ENCODE results near the gene ANGPTL2.

Gene ANGPTL2

DNA sequence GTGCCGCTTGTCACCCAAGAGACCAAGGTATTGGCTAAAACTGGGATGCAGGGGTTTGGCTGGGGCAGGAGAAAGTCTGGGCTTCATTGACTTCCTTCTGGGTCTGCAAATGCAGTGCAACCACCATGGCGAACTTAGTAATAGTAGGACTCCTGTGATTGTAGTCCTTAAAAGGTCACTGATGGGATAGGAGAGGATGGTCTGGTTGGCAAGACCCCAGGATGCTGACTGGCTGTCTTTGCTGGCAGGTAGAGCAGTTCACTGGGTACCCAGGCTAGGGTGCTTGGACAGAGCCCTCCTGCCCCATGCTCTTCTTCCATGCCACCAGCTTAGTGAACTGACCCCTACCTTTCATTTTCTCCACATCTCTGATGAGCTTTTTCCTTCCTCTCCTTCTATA lies 37.2 kb downstream of the ANGPTL2 start:
- Histone ChIP-seq H3K9me3 (ENCODE audit: insufficient read depth, low read length, severe bottlenecking) (no peaks in the 10 kb centered on the region), H4K20me1 (ENCODE audit: insufficient read depth, low read length) (peaks cover 11% of the 10 kb centered on the region), H3K9ac (ENCODE audit: low read depth, low read length) (no peak overlapping the region), H3K4me1 (ENCODE audit: insufficient read depth, low read length) (no peaks in the 10 kb centered on the region), H3K79me2 (ENCODE audit: insufficient read depth, low read length) (no peaks in the 10 kb centered on the region), H3K4me3 (ENCODE audit: low read depth in 1 of 2, low read length in 2 of 2) (no peak overlapping the region), H3K27ac (ENCODE audit: low read length) (no peak overlapping the region), H2AFZ (ENCODE audit: low read depth, low read length) (no peak overlapping the region), H3K36me3 (ENCODE audit: insufficient read depth, low read length) (no peaks in the 10 kb centered on the region), H3K27me3 (ENCODE audit: insufficient read depth, low read length, poor library complexity) (peaks cover 20% of the 10 kb centered on the region), H3K4me2 (ENCODE audit: insufficient read depth, low read length) (no peak overlapping the region)
- TF ChIP-seq, protein P1, sequence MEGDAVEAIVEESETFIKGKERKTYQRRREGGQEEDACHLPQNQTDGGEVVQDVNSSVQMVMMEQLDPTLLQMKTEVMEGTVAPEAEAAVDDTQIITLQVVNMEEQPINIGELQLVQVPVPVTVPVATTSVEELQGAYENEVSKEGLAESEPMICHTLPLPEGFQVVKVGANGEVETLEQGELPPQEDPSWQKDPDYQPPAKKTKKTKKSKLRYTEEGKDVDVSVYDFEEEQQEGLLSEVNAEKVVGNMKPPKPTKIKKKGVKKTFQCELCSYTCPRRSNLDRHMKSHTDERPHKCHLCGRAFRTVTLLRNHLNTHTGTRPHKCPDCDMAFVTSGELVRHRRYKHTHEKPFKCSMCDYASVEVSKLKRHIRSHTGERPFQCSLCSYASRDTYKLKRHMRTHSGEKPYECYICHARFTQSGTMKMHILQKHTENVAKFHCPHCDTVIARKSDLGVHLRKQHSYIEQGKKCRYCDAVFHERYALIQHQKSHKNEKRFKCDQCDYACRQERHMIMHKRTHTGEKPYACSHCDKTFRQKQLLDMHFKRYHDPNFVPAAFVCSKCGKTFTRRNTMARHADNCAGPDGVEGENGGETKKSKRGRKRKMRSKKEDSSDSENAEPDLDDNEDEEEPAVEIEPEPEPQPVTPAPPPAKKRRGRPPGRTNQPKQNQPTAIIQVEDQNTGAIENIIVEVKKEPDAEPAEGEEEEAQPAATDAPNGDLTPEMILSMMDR (IDR thresholded peaks at IDR 0.05; ENCODE audit: borderline replicate concordance, extremely low read depth, low read length, poor library complexity, severe bottlenecking), result no peak
- no peak for TF ChIP-seq EZH2 (IDR thresholded peaks at IDR 0.05; ENCODE audit: borderline replicate concordance, low read depth, low read length, severe bottlenecking)
- no peak for ATAC-seq (ENCODE audit: insufficient read depth, low read depth)
- DNase-seq, result no peak

DNA sequence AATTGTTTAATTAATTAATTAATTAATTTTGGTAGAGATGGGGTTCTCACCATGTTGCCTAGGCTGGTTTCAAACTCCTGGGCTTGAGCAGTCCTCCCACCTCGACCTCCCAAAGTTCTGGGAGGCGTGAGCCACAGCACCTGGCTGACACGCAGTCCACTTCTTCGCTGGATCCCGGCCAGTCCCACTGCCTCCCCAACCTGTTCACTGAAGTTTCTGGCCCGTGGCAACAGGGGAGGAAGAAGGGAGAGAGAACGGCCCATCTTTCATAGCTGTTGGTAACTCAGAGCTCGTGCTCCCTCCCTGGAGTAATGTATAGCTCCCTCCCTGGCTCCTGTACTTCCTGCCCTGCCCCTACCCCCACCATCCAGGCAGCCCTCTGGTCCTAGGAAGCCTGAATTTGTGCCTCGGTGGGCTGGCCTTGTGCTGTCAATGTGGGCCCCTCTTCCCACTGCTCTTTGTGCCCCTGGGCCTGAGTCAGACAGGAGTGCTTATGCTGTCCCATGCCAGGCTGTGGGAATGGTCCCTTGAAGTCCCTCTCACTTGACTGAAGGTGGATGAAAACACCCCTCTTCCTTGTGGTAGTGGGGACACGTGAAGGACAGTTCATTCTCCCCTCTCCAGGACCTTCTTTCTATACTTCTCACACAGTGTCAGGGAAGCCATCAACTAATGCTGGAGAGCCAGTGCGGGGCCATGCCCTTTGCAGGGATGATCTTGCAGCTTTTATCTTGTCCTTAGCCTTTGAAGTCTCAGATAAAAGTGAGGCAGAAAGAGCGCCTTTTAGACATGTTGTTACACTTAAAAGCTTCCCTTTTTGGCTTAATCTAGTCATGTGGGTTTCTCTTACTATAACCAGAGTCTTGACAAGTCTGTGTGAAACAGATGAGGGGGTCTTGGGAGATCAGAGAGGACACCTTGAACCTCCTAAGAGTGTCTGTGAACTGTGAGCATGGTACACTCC lies 38.1 kb downstream of the ANGPTL2 start:
- no peak for TF ChIP-seq EZH2 (IDR thresholded peaks at IDR 0.05; ENCODE audit: borderline replicate concordance, low read depth, low read length, severe bottlenecking)
- TF ChIP-seq, protein P1 (IDR thresholded peaks at IDR 0.05; ENCODE audit: borderline replicate concordance, extremely low read depth, low read length, poor library complexity, severe bottlenecking), result no peak
- H3K9ac ChIP-seq (ENCODE audit: low read depth, low read length), result no peak overlapping the region
- ATAC-seq (ENCODE audit: insufficient read depth, low read depth), result no peak
- no peak overlapping the region for H3K27ac ChIP-seq (ENCODE audit: low read length)
- H4K20me1 ChIP-seq (ENCODE audit: insufficient read depth, low read length), result peaks cover 8% of the 10 kb centered on the region
- H3K4me2 ChIP-seq (ENCODE audit: insufficient read depth, low read length), result no peak overlapping the region
- no peaks in the 10 kb centered on the region for H3K4me1 ChIP-seq (ENCODE audit: insufficient read depth, low read length)
- DNase-seq, result no peak
- peaks cover 21% of the 10 kb centered on the region for H3K27me3 ChIP-seq (ENCODE audit: insufficient read depth, low read length, poor library complexity)
- no peak overlapping the region for H3K4me3 ChIP-seq (ENCODE audit: low read depth in 1 of 2, low read length in 2 of 2)
- no peaks in the 10 kb centered on the region for H3K9me3 ChIP-seq (ENCODE audit: insufficient read depth, low read length, severe bottlenecking)
- H3K36me3 ChIP-seq (ENCODE audit: insufficient read depth, low read length), result no peaks in the 10 kb centered on the region
- no peaks in the 10 kb centered on the region for H3K79me2 ChIP-seq (ENCODE audit: insufficient read depth, low read length)
- H2AFZ ChIP-seq (ENCODE audit: low read depth, low read length), result no peak overlapping the region

DNA sequence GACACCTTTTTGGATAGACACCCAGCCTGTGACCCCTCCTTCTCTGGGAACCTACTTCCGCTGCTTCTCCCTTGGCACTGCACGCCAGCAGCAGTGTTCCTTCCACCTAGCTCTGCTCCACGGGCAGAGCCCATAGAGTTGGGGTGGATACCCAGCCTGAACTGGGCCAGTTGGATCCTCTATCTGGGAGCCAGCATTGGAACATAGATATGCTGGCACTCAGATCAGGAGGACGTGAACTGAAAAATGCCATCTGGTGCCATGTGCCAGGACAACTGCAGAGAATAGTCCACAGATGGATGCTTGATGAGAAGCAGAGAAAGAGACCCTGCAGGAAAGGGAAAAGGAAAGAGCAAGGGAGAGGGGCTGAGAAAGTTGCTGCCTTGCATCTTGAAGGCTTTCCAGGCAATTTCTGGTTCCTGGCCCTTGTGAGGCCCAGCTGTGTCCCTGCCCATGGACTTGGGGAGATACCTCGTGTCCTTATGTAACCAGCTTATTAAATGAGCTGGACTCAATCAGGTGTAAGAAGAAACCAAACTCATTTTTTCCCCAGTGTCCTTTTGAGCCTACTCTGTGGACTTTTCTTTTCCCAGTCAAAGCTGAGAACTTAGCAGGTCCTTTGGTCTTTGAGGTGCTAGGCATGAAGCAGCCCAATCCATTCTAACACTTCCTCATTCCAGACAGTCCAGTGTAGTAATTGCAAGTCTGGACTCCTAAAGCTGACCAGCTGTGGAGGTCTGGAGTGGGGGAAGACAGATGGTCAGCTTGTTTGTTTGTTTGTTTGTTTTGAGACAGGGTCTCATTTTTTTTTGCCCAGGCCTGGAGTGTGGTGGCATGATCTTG lies 39.1 kb downstream of the ANGPTL2 start:
- Histone ChIP-seq H2AFZ (ENCODE audit: low read depth, low read length) (no peak overlapping the region), H3K4me3 (ENCODE audit: low read depth in 1 of 2, low read length in 2 of 2) (no peak overlapping the region), H3K4me1 (ENCODE audit: insufficient read depth, low read length) (no peaks in the 10 kb centered on the region), H3K27me3 (ENCODE audit: insufficient read depth, low read length, poor library complexity) (peaks cover 20% of the 10 kb centered on the region), H4K20me1 (ENCODE audit: insufficient read depth, low read length) (peaks cover 8% of the 10 kb centered on the region), H3K27ac (ENCODE audit: low read length) (no peak overlapping the region), H3K9me3 (ENCODE audit: insufficient read depth, low read length, severe bottlenecking) (no peaks in the 10 kb centered on the region), H3K36me3 (ENCODE audit: insufficient read depth, low read length) (no peaks in the 10 kb centered on the region), H3K9ac (ENCODE audit: low read depth, low read length) (no peak overlapping the region), H3K79me2 (ENCODE audit: insufficient read depth, low read length) (no peaks in the 10 kb centered on the region), H3K4me2 (ENCODE audit: insufficient read depth, low read length) (no peak overlapping the region)
- DNase-seq, result no peak
- no peak for ATAC-seq (ENCODE audit: insufficient read depth, low read depth)
- TF ChIP-seq, protein P1 (IDR thresholded peaks at IDR 0.05; ENCODE audit: borderline replicate concordance, extremely low read depth, low read length, poor library complexity, severe bottlenecking), result no peak
- no peak for TF ChIP-seq EZH2 (IDR thresholded peaks at IDR 0.05; ENCODE audit: borderline replicate concordance, low read depth, low read length, severe bottlenecking)

Measured in DND-41 (cell line).